ENCODE results near the gene ZP1. TPM values are rescaled to one million over a fixed set of nuclear protein-coding genes. Genes with fewer than 3 reads are reported as not detected.

The ZP1 gene
- total and polyA plus RNA-seq, 10 of the 15 experiments (the other 5 are each of a cell fraction or from before 2014, with no cell fraction given), result not detected

- TF ChIP-seq CUX1 (IDR thresholded peaks at IDR 0.05; ENCODE audit: insufficient replicate concordance, low read depth, low read length) (no peak), SIN3A (IDR thresholded peaks at IDR 0.05; ENCODE audit: low read depth, low read length) (no peak), ZNF622 (IDR thresholded peaks at IDR 0.05) (no peak), ZSCAN29 (IDR thresholded peaks at IDR 0.05) (no peak), BRCA1 (IDR thresholded peaks at IDR 0.05; ENCODE audit: low read depth, low read length) (no peak), SRF (IDR thresholded peaks at IDR 0.05; ENCODE audit: low read depth in 2 of 2, low read length in 2 of 2) (no peak), HCFC1 (IDR thresholded peaks at IDR 0.05; ENCODE audit: low read length) (no peak)
Measured at GRCh38 chr11:60854140-60854846, 13.0 kb upstream of the ZP1 start (continued).
